K562 (cell line): ENCODE data around the gene KL. TPM values are rescaled to one million over a fixed set of nuclear protein-coding genes. Genes with fewer than 3 reads are reported as not detected.

ENCODE experiments used
- ATAC-seq: fragments of 200-7000 bp; cut with Tn5 transposase; 3 replicates; pipeline ENCODE4 v1.9.1; 2020; ENCODE audit warnings: moderate library complexity
- BruUV-seq: library from RNA; stranded (reverse); fragments of 400-500 nt; replicated peaks from 2 replicates; lab custom pipeline; 2021; lab: Mats Ljungman, UMichigan
- CTCF ChIA-PET: fragments of 300-600 bp; formaldehyde crosslinking; extraction: SDS; loops from one replicate; lab custom pipeline; 2021; ENCODE audit warnings: low intra/inter-chr PET ratio; lab: Yijun Ruan, JAX
- POLR2A ChIA-PET: fragments of 300-600, 350-650 bp; sonication (Branson Sonifier 250); formaldehyde crosslinking; extraction: SDS; loops from one replicate; lab custom pipeline; 2021; ENCODE audit warnings: antibody characterized with exemption, inconsistent platforms; lab: Yijun Ruan, JAX
- DNase-seq, 4 experiments: peaks; one replicate each; pipeline versions ENCODE4 v3.0.0 to v3.0.0-alpha.2; 2011 to 2018; ENCODE audit warnings: low spot score in 3 of 4, mixed read lengths in 3 of 4; ENCODE audit errors: extremely low read depth in 1 of 4
- FAIRE-seq: peaks from 2 replicates; lab custom pipeline; 2011; peaks lifted over from hg19 to GRCh38; lab: Jason Lieb, UNC
- H2AFZ ChIP-seq: 2 replicates; pipeline ENCODE4 v1.6.0; 2011; ENCODE audit warnings: low read depth, low read length, control low read depth, inconsistent platforms
- H3K27ac ChIP-seq: fragments of 200-600 bp; 3 replicates; pipeline ENCODE4 v1.8.0; 2011; ENCODE audit warnings: low read depth, mild to moderate bottlenecking, control low read depth, inconsistent platforms, low read length, moderate library complexity, mixed read lengths; ENCODE audit errors: extremely low read depth
- H3K27me3 ChIP-seq, 2 experiments: fragments of 300-600 bp in 1 of 2; 2 replicates in 1 of 2; 3 replicates in 1 of 2; pipeline versions ENCODE4 v1.6.0 to v1.8.0; 2011; ENCODE audit warnings: inconsistent platforms in 2 of 2, low read length in 2 of 2, mild to moderate bottlenecking in 1 of 2, mixed read lengths in 1 of 2, moderate library complexity in 1 of 2; ENCODE audit not compliant: control insufficient read depth in 2 of 2, insufficient read depth in 2 of 2
- H3K36me3 ChIP-seq: fragments of 300-600 bp; 3 replicates; pipeline ENCODE4 v1.8.0; 2011; ENCODE audit warnings: mild to moderate bottlenecking, low read length, inconsistent platforms; ENCODE audit not compliant: control insufficient read depth, insufficient read depth
- H3K4me1 ChIP-seq, 2 experiments: fragments of 200-600 bp in 1 of 2; replicated peaks in 1 of 2; 2 replicates in 1 of 2; 3 replicates in 1 of 2; pipeline versions ENCODE4 v1.5.1 to v1.8.0; 2011; ENCODE audit warnings: inconsistent platforms in 2 of 2, low read length in 2 of 2, mild to moderate bottlenecking in 1 of 2, mixed read lengths in 1 of 2, moderate library complexity in 1 of 2; ENCODE audit not compliant: control insufficient read depth in 2 of 2, insufficient read depth in 2 of 2
- H3K4me2 ChIP-seq: 2 replicates; pipeline ENCODE4 v1.6.1; 2011; ENCODE audit warnings: low read length, control low read depth, inconsistent platforms, mixed read lengths; ENCODE audit not compliant: insufficient read depth
- H3K4me3 ChIP-seq: fragments of 200-600 bp; sonication (generic), shearing (Covaris generic); 2 replicates; pipeline ENCODE4 v1.5.1; 2016; ENCODE audit warnings: control low read depth, inconsistent platforms
- H3K79me2 ChIP-seq: fragments of 200-600 bp; 3 replicates; pipeline ENCODE4 v1.8.0; 2011; ENCODE audit warnings: low read length, inconsistent platforms; ENCODE audit not compliant: control insufficient read depth, insufficient read depth
- H3K9ac ChIP-seq, 2 experiments: 2 replicates each; pipeline versions ENCODE4 v1.6.0 to v1.6.1; 2011; ENCODE audit warnings: low read depth in 2 of 2, low read length in 2 of 2, control low read depth in 1 of 2, inconsistent platforms in 1 of 2, mild to moderate bottlenecking in 1 of 2, mixed read lengths in 1 of 2; ENCODE audit not compliant: insufficient read depth in 1 of 2
- H3K9me1 ChIP-seq: one replicate; pipeline ENCODE4 v1.6.0; 2011; ENCODE audit warnings: inconsistent platforms, mild to moderate bottlenecking, low read length, moderate library complexity; ENCODE audit not compliant: control insufficient read depth, insufficient read depth
- H3K9me3 ChIP-seq: replicated peaks from 2 replicates; pipeline ENCODE4 v1.5.1; 2011; ENCODE audit warnings: low read depth, low read length, inconsistent platforms; ENCODE audit not compliant: control insufficient read depth, insufficient read depth
- H4K20me1 ChIP-seq: replicated peaks from 2 replicates; pipeline ENCODE4 v1.6.1; 2011; ENCODE audit warnings: low read length, inconsistent platforms, mixed read lengths; ENCODE audit not compliant: control insufficient read depth, insufficient read depth
- ASH1L ChIP-seq: fragments of 450-650 bp; IDR thresholded peaks from 2 replicates; pipeline ENCODE4 v1.6.1; 2018; ENCODE audit warnings: borderline replicate concordance, mild to moderate bottlenecking, low read depth; ENCODE audit not compliant: partially characterized antibody
- CBFA2T3 ChIP-seq: fragments of 450-650 bp; IDR thresholded peaks from 2 replicates; pipeline ENCODE4 v1.6.1; 2017
- PATZ1 ChIP-seq: fragments of 250-450 bp; sonication (Bioruptor Pico); IDR thresholded peaks from 2 replicates; pipeline ENCODE4 v1.5.0; 2020; ENCODE audit warnings: mild to moderate bottlenecking, borderline replicate concordance
- TAF1 ChIP-seq: IDR thresholded peaks from 2 replicates; pipeline ENCODE4 v1.6.1; 2011; ENCODE audit warnings: mild to moderate bottlenecking, low read length, moderate library complexity; ENCODE audit not compliant: insufficient read depth, control insufficient read depth, severe bottlenecking; ENCODE audit errors: extremely low read depth
- ZC3H4 ChIP-seq: sonication (generic); formaldehyde crosslinking; IDR thresholded peaks from 2 replicates; pipeline ENCODE4 v1.9.0; 2021; ENCODE audit warnings: missing genetic modification reagents, borderline replicate concordance
- ZNF282 ChIP-seq: sonication (generic); formaldehyde crosslinking; IDR thresholded peaks from 2 replicates; pipeline ENCODE4 v1.8.1; 2023; ENCODE audit warnings: missing genetic modification reagents
- ZNF584 ChIP-seq: fragments of 200-800 bp; sonication (Bioruptor generic); IDR thresholded peaks from 2 replicates; pipeline ENCODE4 v1.6.1; 2016; ENCODE audit warnings: low read depth, mild to moderate bottlenecking, missing genetic modification characterization, missing compliant biosample characterization
- WGBS: fragments of 100-300 bp; shearing (Covaris generic); methylation state at CpG from one replicate; pipeline ENCODE4 v1.1.6; 2016; ENCODE audit warnings: low coverage, mixed read lengths; ENCODE audit not compliant: insufficient coverage; ENCODE audit errors: missing lambda C conversion rate; 5-methylcytosine and 5-hydroxymethylcytosine counted together
- in situ Hi-C: fragments of 300-500 bp; cut with MboI; formaldehyde crosslinking; loops from 4 replicates; pipeline ENCODE4 v1.15.0; 2018; ENCODE audit warnings: inconsistent platforms, mixed read lengths
- intact Hi-C: fragments of 100-400 bp; cut with micrococcal nuclease; formaldehyde crosslinking; loops from 2 replicates; pipeline ENCODE4 v1.14.2; 2022
- polyA plus RNA-seq, 8 experiments: library from polyadenylated mRNA; depleted of rRNA in 4 of 8; stranded (reverse) in 5 of 8; unstranded in 3 of 8; fragments of >200 nt; fragmentation: Nextera tagmentation in 2 of 8; fragmentation: Illumina TruSeq in 1 of 8; extraction: Ambion mirVana in 2 of 8; extraction: Trizol in 1 of 8; gene quantifications; 2 replicates each; pipeline versions ENCODE4 v1.2.1 to v1.2.3, GENCODE V29; 2011 to 2014; ENCODE audit warnings: inconsistent platforms in 1 of 8, missing spikeins in 1 of 8
- total RNA-seq, 7 experiments: library from RNA; depleted of rRNA in 6 of 7; stranded (reverse); fragments of >200 nt in 6 of 7; fragmentation: Illumina TruSeq in 2 of 7; extraction: Trizol in 2 of 7; gene quantifications; 2 replicates each; pipeline versions ENCODE4 v1.2.1 to v1.2.3, GENCODE V29; 2011 to 2021; ENCODE audit warnings: low replicate concordance in 1 of 7
- TF ChIP-seq, protein P1 (sequence below): sonication (generic); formaldehyde crosslinking; IDR thresholded peaks from 2 replicates; pipeline ENCODE4 v1.8.1; 2022; ENCODE audit warnings: missing genetic modification reagents

The KL gene
- total and polyA plus RNA-seq, 9 of the 15 experiments (the other 6 are each of a cell fraction or from before 2014, with no cell fraction given): not detected

- no peaks in the 10 kb centered on the region for H3K9me3 ChIP-seq
- H3K4me1 ChIP-seq: no peaks in the 10 kb centered on the region
- no peak for DNase-seq
- no peaks in the 10 kb centered on the region for H3K79me2 ChIP-seq
- no peak for FAIRE-seq
- H3K4me2 ChIP-seq: no peak overlapping the region
- no peak overlapping the region for H3K27ac ChIP-seq
- in situ Hi-C loops: no loop called here
- H3K9me1 ChIP-seq: no peaks in the 10 kb centered on the region
- ChIA-PET CTCF (no interaction called here), POLR2A (no interaction called here)
- no peak overlapping the region for H3K4me3 ChIP-seq
- no peak for ATAC-seq
- no peaks in the 10 kb centered on the region for H3K36me3 ChIP-seq
- H3K9ac ChIP-seq: no peak overlapping the region
- BruUV-seq: no TSS peak
- 3% methylated on average over 11 of the region's 12 CpGs for WGBS
- intact Hi-C loops: no loop called here
- H2AFZ ChIP-seq: no peak overlapping the region
- no peaks in the 10 kb centered on the region for H3K27me3 ChIP-seq
- no peaks in the 10 kb centered on the region for H4K20me1 ChIP-seq
- TF ChIP-seq ASH1L: no peak
- TF ChIP-seq PATZ1 (CRISPR knock-in tag): no peak
- TF ChIP-seq ZC3H4 (CRISPR knock-in tag): no peak
- TF ChIP-seq, all 486 proteins: peak for 0
Measured at GRCh38 chr13:33112766-33113165, 96.5 kb downstream of the KL start.

- CTCF ChIA-PET: no interaction called here
- in situ Hi-C loops: no loop called here
- DNase-seq (no peak), ATAC-seq (no peak), FAIRE-seq (no peak)
- no peaks in the 10 kb centered on the region for H4K20me1 ChIP-seq
- intact Hi-C loops: no loop called here
- no peaks in the 10 kb centered on the region for H3K27me3 ChIP-seq
- H3K9me1 ChIP-seq: no peaks in the 10 kb centered on the region
- H3K27ac ChIP-seq: no peak overlapping the region
- WGBS: 0% methylated on average over 4 of the region's 5 CpGs
- H3K9me3 ChIP-seq: no peaks in the 10 kb centered on the region
- no peak overlapping the region for H3K4me2 ChIP-seq
- no peak overlapping the region for H3K4me3 ChIP-seq
- no peak overlapping the region for H3K9ac ChIP-seq
- POLR2A ChIA-PET: no interaction called here
- no peak overlapping the region for H2AFZ ChIP-seq
- no peaks in the 10 kb centered on the region for H3K36me3 ChIP-seq
- no peaks in the 10 kb centered on the region for H3K79me2 ChIP-seq
- no TSS peak for BruUV-seq
- no peaks in the 10 kb centered on the region for H3K4me1 ChIP-seq
- TF ChIP-seq, protein P1, sequence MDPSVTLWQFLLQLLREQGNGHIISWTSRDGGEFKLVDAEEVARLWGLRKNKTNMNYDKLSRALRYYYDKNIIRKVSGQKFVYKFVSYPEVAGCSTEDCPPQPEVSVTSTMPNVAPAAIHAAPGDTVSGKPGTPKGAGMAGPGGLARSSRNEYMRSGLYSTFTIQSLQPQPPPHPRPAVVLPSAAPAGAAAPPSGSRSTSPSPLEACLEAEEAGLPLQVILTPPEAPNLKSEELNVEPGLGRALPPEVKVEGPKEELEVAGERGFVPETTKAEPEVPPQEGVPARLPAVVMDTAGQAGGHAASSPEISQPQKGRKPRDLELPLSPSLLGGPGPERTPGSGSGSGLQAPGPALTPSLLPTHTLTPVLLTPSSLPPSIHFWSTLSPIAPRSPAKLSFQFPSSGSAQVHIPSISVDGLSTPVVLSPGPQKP (CRISPR knock-in tag): no peak
- TF ChIP-seq TAF1 (no peak), ZNF282 (CRISPR knock-in tag) (no peak), CBFA2T3 (no peak), ZNF584 (CRISPR knock-in tag) (no peak)
Measured at GRCh38 chr13:33114146-33114545, 97.9 kb downstream of the KL start.
